B cell (primary cell): ENCODE results near the gene KRTAP10-2. TPM values are rescaled to one million over a fixed set of nuclear protein-coding genes. Genes with fewer than 3 reads are reported as not detected.

Source experiments
- ATAC-seq: fragments of 200-7000 bp; cut with Tn5 transposase; one replicate; pipeline ENCODE4 v1.10.0; 2021; ENCODE audit warnings: low read depth, mild to moderate bottlenecking, moderate number of reproducible peaks, moderate library complexity
- CTCF ChIA-PET: fragments of 350-600 bp; sonication (Branson Sonifier 250); formaldehyde crosslinking; loops from one replicate; lab custom pipeline; 2021; ENCODE audit warnings: antibody characterized with exemption, inconsistent platforms; lab: Charles Lee
- POLR2A ChIA-PET: fragments of 350-600 bp; sonication (Branson Sonifier 250); formaldehyde crosslinking; loops from one replicate; lab custom pipeline; 2021; ENCODE audit warnings: antibody characterized with exemption; lab: Charles Lee
- DNase-seq: peaks from one replicate; pipeline ENCODE4 v3.0.0; 2013
- H2AFZ ChIP-seq: 2 replicates; pipeline ENCODE4 v1.6.1; 2012; ENCODE audit warnings: mild to moderate bottlenecking, low read depth, low read length; ENCODE audit not compliant: insufficient read depth, poor library complexity, severe bottlenecking
- H3K27ac ChIP-seq, 2 donors: 1 replicate in 1 of 2; 2 replicates in 1 of 2; pipeline ENCODE4 v1.5.1; 2012 to 2013; ENCODE audit warnings: low read length in 2 of 2, mild to moderate bottlenecking in 2 of 2, moderate library complexity in 1 of 2
- H3K27me3 ChIP-seq, 4 experiments: fragments of 200-600 bp in 1 of 4; sonication (generic) in 1 of 4; replicated peaks in 1 of 4; 1 replicate in 2 of 4; 2 replicates in 2 of 4; pipeline versions ENCODE4 v1.6.1 to v1.7.0; 2013 to 2016; ENCODE audit warnings: low read length in 3 of 4, mild to moderate bottlenecking in 2 of 4, mixed read lengths in 1 of 4, moderate library complexity in 1 of 4; ENCODE audit not compliant: insufficient read depth in 4 of 4, control insufficient read depth in 3 of 4; ENCODE audit errors: control extremely low read depth in 1 of 4
- H3K36me3 ChIP-seq, 2 experiments: replicated peaks in 1 of 2; 1 replicate in 1 of 2; 2 replicates in 1 of 2; pipeline versions ENCODE4 v1.6.1 to v1.7.1; 2013; ENCODE audit warnings: low read length in 1 of 2; ENCODE audit not compliant: insufficient read depth in 2 of 2, control insufficient read depth in 1 of 2; ENCODE audit errors: control extremely low read depth in 1 of 2, extremely low read depth in 1 of 2
- H3K4me1 ChIP-seq, 2 donors: fragments of 200-600 bp in 1 of 2; sonication (generic) in 1 of 2; 1 replicate in 1 of 2; 2 replicates in 1 of 2; pipeline versions ENCODE4 v1.5.1 to v1.6.1; 2013 to 2017; ENCODE audit warnings: low read length in 2 of 2; ENCODE audit not compliant: control insufficient read depth in 2 of 2, insufficient read depth in 2 of 2
- H3K4me2 ChIP-seq: replicated peaks from 2 replicates; pipeline ENCODE3; 2012; ENCODE audit warnings: mild to moderate bottlenecking, low read depth, low read length; ENCODE audit not compliant: poor library complexity, severe bottlenecking
- H3K4me3 ChIP-seq, 5 experiments: fragments of 200-600 bp in 1 of 5; sonication (generic) in 1 of 5; 1 replicate in 3 of 5; 2 replicates in 2 of 5; pipeline versions ENCODE4 v1.5.1 to v1.7.0; 2011 to 2016; ENCODE audit warnings: low read length in 4 of 5, mild to moderate bottlenecking in 4 of 5, low read depth in 2 of 5, control low read depth in 1 of 5, moderate library complexity in 1 of 5; ENCODE audit not compliant: insufficient read depth in 1 of 5; ENCODE audit errors: control extremely low read depth in 1 of 5, extremely low read depth in 1 of 5
- H3K79me2 ChIP-seq: fragments of 200-600 bp; sonication (generic); one replicate; pipeline ENCODE4 v1.6.0; 2016; ENCODE audit warnings: low read length; ENCODE audit not compliant: control insufficient read depth, insufficient read depth
- H3K9ac ChIP-seq: fragments of 200-600 bp; sonication (generic); 2 replicates; pipeline ENCODE4 v1.6.1; 2017; ENCODE audit warnings: mild to moderate bottlenecking, low read length, moderate library complexity
- H3K9me3 ChIP-seq, 3 donors: one replicate each; pipeline versions ENCODE4 v1.6.1 to v1.7.1; 2013; ENCODE audit warnings: low read length in 2 of 3; ENCODE audit not compliant: control insufficient read depth in 2 of 3, insufficient read depth in 1 of 3; ENCODE audit errors: control extremely low read depth in 1 of 3
- H4K20me1 ChIP-seq: 2 replicates; pipeline ENCODE4 v1.6.0; 2012; ENCODE audit warnings: mild to moderate bottlenecking, low read length; ENCODE audit not compliant: insufficient read depth, control insufficient read depth, poor library complexity, severe bottlenecking
- H3K27ac Mint-ChIP-seq: one replicate; pipeline ENCODE4 v1.8.0; 2021; ENCODE audit warnings: mixed read lengths
- H3K27me3 Mint-ChIP-seq: one replicate; pipeline ENCODE4 v1.8.0; 2021; ENCODE audit warnings: mixed read lengths
- H3K4me1 Mint-ChIP-seq: one replicate; pipeline ENCODE4 v1.8.0; 2021; ENCODE audit warnings: mixed read lengths
- H3K4me3 Mint-ChIP-seq: one replicate; pipeline ENCODE4 v1.8.0; 2021; ENCODE audit warnings: mixed read lengths
- H3K9me3 Mint-ChIP-seq: one replicate; pipeline ENCODE4 v1.8.0; 2022; ENCODE audit warnings: mixed read lengths; ENCODE audit not compliant: insufficient read depth
- CTCF ChIP-seq: fragments of 200-600 bp; IDR thresholded peaks from one replicate; pipeline ENCODE4 v1.8.0; 2022; ENCODE audit warnings: antibody characterized with exemption, mild to moderate bottlenecking
- EZH2 ChIP-seq: IDR thresholded peaks from 2 replicates; pipeline ENCODE4 v1.6.1; 2012; ENCODE audit warnings: borderline replicate concordance, low read depth, mild to moderate bottlenecking, moderate library complexity, low read length; ENCODE audit not compliant: insufficient read depth, poor library complexity, severe bottlenecking
- WGBS: methylation state at CpG from one replicate; pipeline ENCODE4 v1.1.5; 2013; ENCODE audit warnings: missing lambda C conversion rate; ENCODE audit not compliant: insufficient coverage; 5-methylcytosine and 5-hydroxymethylcytosine counted together
- intact Hi-C: fragments of 100-400 bp; cut with micrococcal nuclease; formaldehyde crosslinking; loops from one replicate; pipeline ENCODE4 v1.10.0; 2022
- polyA plus RNA-seq: library from polyadenylated mRNA; depleted of rRNA; stranded (reverse); fragments of >200 nt; gene quantifications from 2 replicates; pipeline ENCODE4 v1.2.3, GENCODE V29; 2012
- total RNA-seq, 2 donors: library from RNA; stranded (reverse); fragments of 120-200 nt in 1 of 2; gene quantifications; 1 replicate in 1 of 2; 2 replicates in 1 of 2; pipeline versions ENCODE4 v1.2.3 to v1.2.4, GENCODE V29; 2013 to 2022

Gene KRTAP10-2
- total and polyA plus RNA-seq, 2 donors (not counting 1 experiment from before 2014, with no cell fraction given) = not detected

GRCh38 chr21:44589586-44590305 lies 38.4 kb upstream of the KRTAP10-2 start:
- H3K27ac ChIP-seq = no peak overlapping the region
- TF ChIP-seq EZH2 (no peak), CTCF (no peak)
- intact Hi-C loops = no loop called here
- ChIA-PET CTCF (no interaction called here), POLR2A (no interaction called here)
- peaks cover 43% of the 10 kb centered on the region for H3K27me3 Mint-ChIP-seq
- no peak overlapping the region for H2AFZ ChIP-seq
- H3K4me1 ChIP-seq = no peaks in the 10 kb centered on the region
- WGBS = 88% methylated on average over 24 of the region's 24 CpGs
- H3K4me1 Mint-ChIP-seq = no peaks in the 10 kb centered on the region
- no peaks in the 10 kb centered on the region for H3K79me2 ChIP-seq
- no peak overlapping the region for H3K4me2 ChIP-seq
- DNase-seq = no peak
- peaks cover 2% of the 10 kb centered on the region for H3K9me3 Mint-ChIP-seq
- H3K36me3 ChIP-seq = no peaks in the 10 kb centered on the region
- no peak overlapping the region for H3K4me3 ChIP-seq
- no peak for ATAC-seq
- H3K27ac Mint-ChIP-seq = no peak overlapping the region
- peaks cover 0 to 4% (median 0%) of the 10 kb centered on the region in 3 donors for H3K9me3 ChIP-seq
- H3K27me3 ChIP-seq = peaks cover 0 to 14% (median 3%) of the 10 kb centered on the region in 4 experiments
- no peaks in the 10 kb centered on the region for H4K20me1 ChIP-seq
- H3K9ac ChIP-seq = no peak overlapping the region
- no peak overlapping the region for H3K4me3 Mint-ChIP-seq

- Mint-ChIP-seq H3K27ac (no peak overlapping the region), H3K4me3 (no peak overlapping the region), H3K27me3 (peaks cover 48% of the 10 kb centered on the region), H3K4me1 (no peaks in the 10 kb centered on the region), H3K9me3 (peaks cover 2% of the 10 kb centered on the region)
- Histone ChIP-seq H3K27ac (no peak overlapping the region), H3K9me3 (peaks cover 0 to 4% (median 0%) of the 10 kb centered on the region in 3 donors), H3K4me1 (no peaks in the 10 kb centered on the region), H2AFZ (no peak overlapping the region), H3K4me2 (no peak overlapping the region), H3K27me3 (peaks cover 0 to 17% (median 3%) of the 10 kb centered on the region in 4 experiments), H4K20me1 (no peaks in the 10 kb centered on the region), H3K79me2 (no peaks in the 10 kb centered on the region), H3K4me3 (no peak overlapping the region), H3K36me3 (no peaks in the 10 kb centered on the region), H3K9ac (no peak overlapping the region)
- intact Hi-C loops = no loop called here
- no peak for ATAC-seq
- no peak for TF ChIP-seq EZH2
- TF ChIP-seq CTCF = no peak
- ChIA-PET CTCF (no interaction called here), POLR2A (no interaction called here)
- 100% methylated on average over 2 of the region's 2 CpGs for WGBS
- no peak for DNase-seq
Observed at GRCh38 chr21:44589094-44589493, 37.8 kb upstream of the KRTAP10-2 start.
